Right renal pelvis (tissue), 4 donors: ENCODE measurements around the gene SAYSD1. TPM values are rescaled to one million over a fixed set of nuclear protein-coding genes. Genes with fewer than 3 reads are reported as not detected.

ENCODE experiments used
- DNase-seq, 4 donors: peaks; one replicate each; pipeline ENCODE4 v3.0.0-alpha.2; 2013; ENCODE audit warnings: low read depth in 4 of 4, low spot score in 3 of 4, missing footprints in 1 of 4
- polyA plus RNA-seq, 4 donors: library from polyadenylated mRNA; unstranded; fragments of 120-200 nt; gene quantifications; one replicate each; pipeline ENCODE4 v1.2.1, GENCODE V29; 2013; ENCODE audit not compliant: insufficient read length in 4 of 4

The SAYSD1 gene
- polyA plus RNA-seq, 4 donors: 20.4 to 25.3 (median 21.2) TPM

DNA sequence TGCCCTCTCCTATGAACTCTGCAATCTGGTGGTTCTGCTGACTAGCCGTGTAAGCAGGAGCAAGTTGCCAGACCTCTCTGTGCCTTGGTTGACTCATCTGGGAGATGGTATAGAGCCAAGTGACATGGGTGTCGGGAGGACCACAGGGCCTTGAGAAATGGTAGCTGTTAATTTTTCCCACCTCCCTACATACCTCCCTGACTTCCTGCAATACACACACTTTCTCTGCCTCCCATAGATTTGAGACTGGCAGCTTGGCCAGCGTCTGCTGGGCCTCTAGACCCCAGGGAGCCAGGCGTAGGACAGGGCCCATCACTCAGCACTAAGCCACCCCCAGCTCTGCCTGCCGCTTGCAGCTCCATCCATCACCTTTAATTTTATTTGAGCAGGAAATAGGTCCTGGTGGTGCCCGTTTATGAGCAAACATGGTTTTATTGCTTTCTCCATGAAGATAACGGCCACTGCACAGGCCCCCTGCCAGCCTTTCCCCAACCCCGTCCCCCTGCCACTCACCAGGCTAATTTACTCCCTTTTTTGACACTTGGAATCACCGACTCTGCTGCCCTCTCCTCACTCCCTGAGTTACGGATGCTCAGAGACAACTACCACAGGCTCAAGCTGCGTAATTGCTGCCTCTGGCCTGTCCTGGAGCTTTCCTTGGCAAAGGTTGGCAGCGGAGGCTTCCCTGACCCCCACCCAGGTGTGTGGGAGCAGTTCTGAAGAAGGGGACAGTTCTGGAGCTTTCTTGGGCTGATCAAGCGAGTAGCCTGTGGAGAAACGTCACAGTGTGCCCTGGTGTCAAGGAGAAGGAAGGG is 55.3 kb downstream of the SAYSD1 start:
- DNase-seq: no peak

- DNase-seq: no peak
These were observed 56.4 kb downstream of the SAYSD1 start for GRCh38 chr6:39058471-39059147.

- DNase-seq: no peak
These were observed 57.5 kb downstream of the SAYSD1 start for GRCh38 chr6:39057251-39058155.

GRCh38 chr6:39056681-39057080 is 58.3 kb downstream of the SAYSD1 start:
- no peak for DNase-seq

- DNase-seq: no peak
These were observed 58.8 kb downstream of the SAYSD1 start for GRCh38 chr6:39056191-39056590.

GRCh38 chr6:39055661-39056060 is 59.3 kb downstream of the SAYSD1 start:
- no peak for DNase-seq

DNA sequence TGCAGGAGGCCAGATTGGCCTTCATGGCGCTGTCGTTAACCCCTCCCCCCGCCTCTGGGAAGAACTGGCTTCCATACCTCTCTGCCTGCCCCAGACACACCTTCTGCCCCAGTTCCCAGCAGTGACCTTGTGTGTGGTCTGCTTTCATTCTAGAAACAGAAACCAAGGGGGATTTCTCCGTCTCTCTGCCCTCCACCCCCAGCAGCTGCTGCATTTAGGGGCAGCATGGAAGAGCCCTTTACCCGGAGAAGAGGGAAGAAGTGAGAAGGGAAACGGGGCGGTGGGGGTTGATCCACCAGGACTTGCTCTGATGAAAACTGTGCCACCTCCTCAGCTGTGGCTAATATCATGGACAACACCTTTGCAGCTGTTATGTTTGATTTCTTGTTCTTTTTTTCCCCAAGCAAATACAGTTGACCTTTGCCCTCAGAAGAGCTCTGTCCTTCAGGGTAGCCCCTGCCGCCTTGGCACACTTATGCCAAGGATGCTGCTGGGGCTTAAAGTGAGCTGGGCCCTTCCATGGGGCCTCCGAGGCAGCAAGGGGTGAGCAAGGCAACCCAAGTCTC is 60.3 kb downstream of the SAYSD1 start:
- no peak for DNase-seq

Other genes with a start within 250 kb of the SAYSD1 start
- under 1 TPM; 0.62 to 0.92 (median 0.64) TPM for gene GLP1R, start 66.4 kb downstream of the SAYSD1 start, polyA plus RNA-seq
- gene KCNK5, start 114.3 kb upstream of the SAYSD1 start, polyA plus RNA-seq: 10 to 100 TPM; 10.5 to 14.9 (median 11.1) TPM
- gene KCNK17, start 199.2 kb upstream of the SAYSD1 start, polyA plus RNA-seq: under 1 TPM in 3 of 4 donors, not detected in 1; 0.04 to 0.20 (median 0.17) TPM
- not detected for gene KCNK16, start 207.5 kb upstream of the SAYSD1 start, polyA plus RNA-seq